Fibroblast of pulmonary artery (primary cell): ENCODE results near the gene ZDHHC9.
A peak's percentile ranks its signal among the peaks of the same experiment; 100 is the strongest.

Experiments used
- DNase-seq: peaks from one replicate; pipeline ENCODE4 v3.0.0-alpha.2; 2010; ENCODE audit warnings: low read depth
- H3K4me3 ChIP-seq: replicated peaks from 2 replicates; pipeline ENCODE4 v1.5.1; 2011; ENCODE audit warnings: low read depth, mild to moderate bottlenecking, control low read depth, low read length, moderate library complexity
- CTCF ChIP-seq: IDR thresholded peaks from 2 replicates; pipeline ENCODE4 v1.5.1; 2011; ENCODE audit warnings: mild to moderate bottlenecking, control low read depth, low read length, inconsistent platforms; ENCODE audit errors: missing control alignments

The ZDHHC9 gene

DNA sequence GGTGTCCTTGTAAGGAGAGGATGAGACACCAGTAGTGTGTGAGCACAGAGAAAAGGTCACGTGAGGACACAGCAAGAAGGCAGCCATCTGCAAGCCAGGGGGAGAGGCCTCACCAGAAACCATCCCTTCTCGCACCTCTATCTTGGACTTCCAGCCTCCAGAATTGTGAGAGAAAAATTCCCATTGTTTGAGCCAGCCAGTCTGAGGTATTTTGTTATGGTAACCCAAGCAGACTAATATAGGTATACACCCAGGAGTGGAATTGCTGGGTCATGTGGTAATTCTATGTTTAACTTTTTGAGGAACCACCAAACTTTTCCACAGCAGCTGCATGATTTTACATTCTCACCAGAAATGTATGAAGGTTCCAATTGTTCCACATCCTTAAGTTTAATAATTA, 25.6 kb downstream of the ZDHHC9 start:
- TF ChIP-seq CTCF: no peak
- H3K4me3 ChIP-seq: no peak overlapping the region
- peak; percentile 16 for DNase-seq

- no peak for DNase-seq
- no peak overlapping the region for H3K4me3 ChIP-seq
- no peak for TF ChIP-seq CTCF
Measured at GRCh38 chrX:129813662-129814368, 29.9 kb downstream of the ZDHHC9 start.

- peak; percentile 30 for DNase-seq
- H3K4me3 ChIP-seq: no peak overlapping the region
- TF ChIP-seq CTCF: no peak
Measured at GRCh38 chrX:129808829-129809796, 34.6 kb downstream of the ZDHHC9 start.

DNA sequence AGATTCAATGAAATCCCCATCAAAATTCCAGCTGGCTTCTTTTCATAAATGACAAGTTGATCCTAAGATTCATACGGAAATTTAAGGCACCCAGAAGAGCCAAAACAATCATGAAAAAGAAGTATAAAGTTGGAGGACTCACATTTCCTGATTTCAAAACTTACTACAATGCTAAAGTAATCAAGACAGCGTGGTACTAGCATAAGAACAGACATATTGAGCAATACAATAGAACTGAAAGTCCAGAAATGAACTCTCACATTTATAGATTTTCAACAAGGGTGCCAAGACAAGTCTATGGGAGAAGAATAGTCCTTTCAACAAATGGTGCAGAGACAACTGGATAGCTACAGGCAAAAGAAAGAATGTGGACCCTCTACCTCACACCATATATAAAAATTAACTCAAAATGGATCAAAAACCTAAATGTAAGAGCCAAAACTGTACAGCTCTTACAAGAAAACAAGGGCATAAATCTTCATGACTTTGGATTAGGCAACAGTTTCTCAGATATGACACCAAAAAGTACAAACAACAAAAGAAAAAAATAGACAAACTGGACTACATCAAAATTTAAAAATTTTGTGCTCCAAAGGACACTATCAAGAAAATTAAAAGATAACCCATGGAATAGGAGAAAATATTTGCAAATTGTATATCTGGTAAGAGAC, 35.4 kb downstream of the ZDHHC9 start:
- DNase-seq: peak; percentile 75
- H3K4me3 ChIP-seq: no peak overlapping the region
- no peak for TF ChIP-seq CTCF

DNA sequence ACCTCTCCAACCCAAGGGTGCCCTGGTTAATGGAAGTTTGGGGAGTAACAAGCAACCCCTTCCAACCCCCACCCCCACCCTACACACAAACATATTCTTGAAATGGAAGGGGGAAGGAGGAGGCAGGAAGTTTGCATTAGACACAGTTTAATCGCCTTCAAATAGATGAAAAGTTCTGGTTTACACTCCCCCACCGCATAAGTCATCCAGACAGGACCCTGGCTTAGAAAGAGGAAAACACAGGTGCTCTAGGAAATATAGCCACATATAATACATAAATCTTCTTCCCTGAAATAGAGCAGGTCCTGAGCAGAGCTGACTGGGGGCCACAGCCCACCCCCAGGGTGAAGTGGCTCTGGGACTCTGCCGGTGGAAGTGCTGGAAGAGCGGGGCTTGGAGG, 38.9 kb downstream of the ZDHHC9 start:
- H3K4me3 ChIP-seq: no peak overlapping the region
- no peak for DNase-seq
- TF ChIP-seq CTCF: no peak

- no peak for DNase-seq
- no peak for TF ChIP-seq CTCF
- no peak overlapping the region for H3K4me3 ChIP-seq
Measured at GRCh38 chrX:129802863-129803262, 40.8 kb downstream of the ZDHHC9 start.
